Kidney epithelial cell (primary cell): ENCODE measurements around the gene SPI1. TPM values are rescaled to one million over a fixed set of nuclear protein-coding genes. Genes with fewer than 3 reads are reported as not detected.

Experiments used
- DNase-seq: peaks from one replicate; pipeline ENCODE4 v3.0.0-alpha.2; 2010; ENCODE audit warnings: low read depth
- H3K27me3 ChIP-seq: 2 replicates; pipeline ENCODE4 v1.6.0; 2011; ENCODE audit warnings: low read length; ENCODE audit not compliant: control insufficient read depth, insufficient read depth
- H3K36me3 ChIP-seq: 2 replicates; pipeline ENCODE4 v1.5.1; 2011; ENCODE audit warnings: low read length; ENCODE audit not compliant: control insufficient read depth, insufficient read depth
- H3K4me3 ChIP-seq: 2 replicates; pipeline ENCODE4 v1.5.1; 2011; ENCODE audit warnings: low read depth, mild to moderate bottlenecking, control low read depth, low read length
- CTCF ChIP-seq: IDR thresholded peaks from 2 replicates; pipeline ENCODE4 v1.5.1; 2011; ENCODE audit warnings: mild to moderate bottlenecking, moderate library complexity, low read length, control low read depth, inconsistent platforms; ENCODE audit not compliant: insufficient read depth, poor library complexity, severe bottlenecking
- total RNA-seq: library from RNA; depleted of rRNA; stranded (reverse); fragments of >200 nt; gene quantifications from 2 replicates; pipeline ENCODE4 v1.2.3, GENCODE V29; 2015

Gene SPI1
- total RNA-seq, 1 donor from 2014 or later, result not detected

DNA sequence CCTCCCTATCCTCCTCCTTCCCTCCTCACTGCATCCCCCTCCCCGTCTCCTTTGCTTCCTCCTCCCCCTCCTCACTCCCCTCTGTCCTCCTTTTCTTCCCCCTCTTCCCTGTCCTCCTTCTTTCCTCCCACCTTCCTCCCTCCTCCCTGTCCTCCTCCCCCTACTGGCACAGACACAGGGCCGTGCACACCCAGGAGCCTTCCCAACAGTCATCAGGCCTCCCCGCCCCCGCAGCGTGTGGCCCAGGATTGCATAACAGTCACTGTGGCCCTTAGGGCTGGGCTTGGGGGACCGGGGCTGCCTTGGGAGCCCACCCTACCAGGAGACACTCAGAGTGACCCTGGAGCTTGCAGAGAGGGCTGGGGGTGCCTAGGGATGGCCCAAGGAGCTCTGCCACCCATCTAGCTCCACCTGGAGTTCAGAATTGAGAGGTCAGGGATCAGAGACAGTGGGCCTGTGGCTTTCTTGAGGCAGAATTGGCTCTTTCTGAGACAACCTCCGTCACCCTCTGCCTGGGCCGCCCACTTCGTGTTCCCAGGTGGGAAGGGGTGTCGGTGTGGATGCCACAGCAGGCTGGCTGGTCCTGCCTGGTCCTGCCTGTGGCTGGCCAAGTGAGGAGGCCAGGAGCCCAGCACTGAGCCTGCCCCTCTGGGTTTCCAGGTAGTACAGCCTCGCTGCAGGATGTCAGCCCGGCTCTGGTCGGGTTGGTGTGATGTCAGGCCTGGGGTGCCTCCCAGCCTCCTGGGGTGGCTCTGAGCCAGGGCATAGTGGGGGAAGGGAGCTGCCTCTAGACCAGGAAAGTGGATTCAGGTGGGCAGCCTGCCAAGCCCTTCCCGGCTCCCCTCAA, 1.6 kb downstream of the SPI1 start:
- Histone ChIP-seq H3K4me3 (no peak overlapping the region), H3K36me3 (no peaks in the 10 kb centered on the region), H3K27me3 (no peaks in the 10 kb centered on the region)
- no peak for DNase-seq
- TF ChIP-seq CTCF, result no peak

- Histone ChIP-seq H3K27me3 (no peaks in the 10 kb centered on the region), H3K36me3 (no peaks in the 10 kb centered on the region), H3K4me3 (no peak overlapping the region)
- no peak for DNase-seq
- TF ChIP-seq CTCF, result no peak
These were observed 2.2 kb downstream of the SPI1 start for GRCh38 chr11:47376107-47376524.

DNA sequence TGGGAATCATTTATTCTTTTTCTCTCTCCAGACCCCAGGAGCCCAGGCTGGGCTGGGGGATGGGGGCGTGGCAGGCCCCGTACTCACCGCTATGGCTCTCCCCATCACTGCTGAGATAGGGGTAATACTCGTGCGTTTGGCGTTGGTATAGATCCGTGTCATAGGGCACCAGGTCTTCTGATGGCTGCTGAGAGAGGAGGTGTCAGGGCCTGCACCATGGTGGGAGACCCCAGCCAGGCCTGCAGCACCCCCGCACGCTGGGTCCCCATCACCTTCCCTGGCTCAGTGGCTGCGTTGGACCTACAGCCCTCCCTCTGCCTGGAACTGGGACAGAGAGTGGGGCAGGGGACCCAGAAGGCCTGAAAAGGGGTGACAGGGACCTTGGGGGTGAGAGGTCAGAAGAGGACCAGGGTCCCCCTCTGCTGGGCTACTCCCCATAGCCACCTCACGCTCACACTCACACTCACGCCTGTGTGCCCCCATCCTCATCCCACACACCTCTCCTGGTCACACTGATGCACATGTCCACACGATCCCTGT, 2.7 kb downstream of the SPI1 start:
- TF ChIP-seq CTCF, result no peak
- Histone ChIP-seq H3K36me3 (no peaks in the 10 kb centered on the region), H3K27me3 (no peaks in the 10 kb centered on the region), H3K4me3 (no peak overlapping the region)
- DNase-seq, result no peak

DNA sequence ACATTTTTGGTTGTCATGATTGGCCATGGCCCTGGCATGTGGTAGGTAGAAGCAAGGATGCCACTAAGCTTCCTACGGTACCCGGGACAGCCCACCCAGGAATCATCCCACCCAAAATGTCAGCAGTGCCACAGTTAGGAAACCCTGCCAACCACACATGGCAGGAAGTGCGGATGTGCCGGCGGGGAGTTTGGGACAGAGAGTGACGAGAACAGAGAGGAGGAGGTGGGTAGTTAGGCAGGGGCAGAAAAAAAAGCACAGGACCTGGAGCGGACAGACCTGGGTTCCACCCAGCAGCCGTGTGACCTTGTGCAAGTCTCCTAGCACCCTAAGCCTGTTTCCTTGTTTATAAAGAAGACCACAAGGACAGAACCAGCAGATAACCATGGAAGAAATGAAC, 3.3 kb downstream of the SPI1 start:
- Histone ChIP-seq H3K4me3 (no peak overlapping the region), H3K27me3 (no peaks in the 10 kb centered on the region), H3K36me3 (no peaks in the 10 kb centered on the region)
- TF ChIP-seq CTCF, result no peak
- no peak for DNase-seq

DNA sequence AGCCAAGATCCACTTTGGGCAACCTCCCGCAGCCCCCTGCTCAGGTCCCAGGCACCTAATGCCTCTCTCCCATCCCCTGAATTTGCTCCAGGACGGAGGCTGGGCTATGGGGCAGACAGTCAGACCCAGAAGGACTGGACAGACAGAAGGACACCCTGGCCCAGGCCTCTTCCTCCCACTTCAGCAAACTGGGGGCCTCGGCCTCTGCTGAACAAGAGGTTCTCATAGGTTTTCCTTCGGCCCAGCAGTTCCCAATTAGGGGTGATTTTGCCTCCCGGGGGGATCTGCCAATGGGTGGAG, 3.7 kb downstream of the SPI1 start:
- Histone ChIP-seq H3K4me3 (no peak overlapping the region), H3K27me3 (no peaks in the 10 kb centered on the region), H3K36me3 (no peaks in the 10 kb centered on the region)
- TF ChIP-seq CTCF, result no peak
- DNase-seq, result no peak
